Measurements from ENCODE around the gene NEK7. TPM values are rescaled to one million over a fixed set of nuclear protein-coding genes. Genes with fewer than 3 reads are reported as not detected.
"Not testable (repeated sequence)": the region's sequence is repeated elsewhere in the genome, so short reads cannot be mapped to it uniquely, and the experiment has no call there.

Gene NEK7
- total and polyA plus RNA-seq, 4 donors: 20.2 to 95.1 (median 42.8) TPM

- Histone ChIP-seq H3K4me3 (ENCODE audit: low read depth, low read length) (no peak overlapping the region), H3K36me3 (ENCODE audit: control insufficient read depth, insufficient read depth, low read length) (peaks cover 4% of the 10 kb centered on the region)
- 100% methylated on average over 8 of the region's 8 CpGs for WGBS (ENCODE audit: insufficient coverage)
Observed at GRCh38 chr1:198212126-198212525, 55.3 kb downstream of the NEK7 start.

DNA sequence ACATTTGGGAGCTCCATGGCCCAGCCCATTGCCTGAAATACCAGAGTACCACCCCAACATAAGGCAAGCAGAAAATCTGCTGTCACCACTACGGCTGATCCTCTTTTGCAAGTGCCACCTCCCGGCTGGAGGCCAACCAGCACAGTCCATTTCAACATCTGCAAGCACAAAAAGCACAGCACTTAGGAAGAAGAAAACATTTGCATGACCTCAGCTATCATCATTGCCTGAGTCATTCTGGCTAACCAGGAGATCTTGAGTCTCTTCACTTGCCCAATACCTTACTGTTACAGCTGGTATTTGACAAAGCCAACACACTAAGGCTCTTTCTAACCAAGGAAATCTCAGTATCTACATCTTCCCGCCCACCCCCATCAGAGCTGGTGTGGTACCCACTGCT, 55.9 kb downstream of the NEK7 start:
- Histone ChIP-seq H3K36me3 (ENCODE audit: control insufficient read depth, insufficient read depth, low read length) (peaks cover 4% of the 10 kb centered on the region), H3K27ac (ENCODE audit: low read depth, low read length) (no peak overlapping the region), H3K9me3 (ENCODE audit: control insufficient read depth, insufficient read depth, low read length) (peaks cover 8% of the 10 kb centered on the region), H3K4me3 (ENCODE audit: low read depth, low read length) (no peak overlapping the region), H3K4me1 (ENCODE audit: control insufficient read depth, insufficient read depth, low read length) (no peaks in the 10 kb centered on the region), H3K27me3 (ENCODE audit: control insufficient read depth, insufficient read depth, low read length) (no peaks in the 10 kb centered on the region)
- WGBS (ENCODE audit: insufficient coverage): 98% methylated on average over 3 of the region's 3 CpGs
- DNase-seq (ENCODE audit: low read depth in 4 of 6, low spot score in 6 of 6): no peak

More at GRCh38 chr1:198212126-198212525, 55.3 kb downstream of the NEK7 start:
- peaks cover 8% of the 10 kb centered on the region for H3K9me3 ChIP-seq (ENCODE audit: control insufficient read depth, insufficient read depth, low read length)
- no peaks in the 10 kb centered on the region for H3K4me1 ChIP-seq (ENCODE audit: control insufficient read depth, insufficient read depth, low read length)
- no peak for DNase-seq (ENCODE audit: low read depth in 4 of 6, low spot score in 6 of 6)
- no peak overlapping the region for H3K27ac ChIP-seq (ENCODE audit: low read depth, low read length)
- no peaks in the 10 kb centered on the region for H3K27me3 ChIP-seq (ENCODE audit: control insufficient read depth, insufficient read depth, low read length)

DNA sequence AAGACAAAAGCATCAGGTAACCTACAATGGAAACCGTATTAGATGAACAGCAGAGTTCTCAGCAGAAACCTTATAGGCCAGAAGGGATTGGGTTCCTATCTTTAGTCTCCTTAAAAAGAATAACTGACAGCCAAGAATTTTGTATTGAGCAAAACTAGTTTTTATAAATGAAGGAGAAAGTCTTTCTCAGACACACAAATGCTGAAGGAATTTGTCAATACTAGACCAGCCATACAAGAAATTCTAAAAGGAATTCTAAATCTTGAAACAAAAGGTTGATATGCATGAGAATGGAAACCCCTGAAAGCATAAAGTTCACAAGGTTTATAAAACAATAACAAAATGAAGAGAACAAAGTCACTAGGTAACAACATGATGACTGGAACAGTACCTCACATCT, 58.1 kb downstream of the NEK7 start:
- H3K9me3 ChIP-seq (ENCODE audit: control insufficient read depth, insufficient read depth, low read length): peaks cover 13% of the 10 kb centered on the region
- no peaks in the 10 kb centered on the region for H3K4me1 ChIP-seq (ENCODE audit: control insufficient read depth, insufficient read depth, low read length)
- peaks cover 4% of the 10 kb centered on the region for H3K36me3 ChIP-seq (ENCODE audit: control insufficient read depth, insufficient read depth, low read length)
- no peak for DNase-seq (ENCODE audit: low read depth in 4 of 6, low spot score in 6 of 6)
- no peaks in the 10 kb centered on the region for H3K27me3 ChIP-seq (ENCODE audit: control insufficient read depth, insufficient read depth, low read length)
- no peak overlapping the region for H3K27ac ChIP-seq (ENCODE audit: low read depth, low read length)
- WGBS (ENCODE audit: insufficient coverage): no CpG with 5 or more reads among the region's 1 CpG
- H3K4me3 ChIP-seq (ENCODE audit: low read depth, low read length): no peak overlapping the region

GRCh38 chr1:198220428-198220827, 63.6 kb downstream of the NEK7 start:
- no peak overlapping the region for H3K27ac ChIP-seq (ENCODE audit: low read depth, low read length)
- no peaks in the 10 kb centered on the region for H3K36me3 ChIP-seq (ENCODE audit: control insufficient read depth, insufficient read depth, low read length)
- no peaks in the 10 kb centered on the region for H3K4me1 ChIP-seq (ENCODE audit: control insufficient read depth, insufficient read depth, low read length)
- no peak for DNase-seq (ENCODE audit: low read depth in 4 of 6, low spot score in 6 of 6)
- 43% methylated on average over 1 of the region's 1 CpG for WGBS (ENCODE audit: insufficient coverage)
- H3K9me3 ChIP-seq (ENCODE audit: control insufficient read depth, insufficient read depth, low read length): peaks cover 6% of the 10 kb centered on the region
- no peaks in the 10 kb centered on the region for H3K27me3 ChIP-seq (ENCODE audit: control insufficient read depth, insufficient read depth, low read length)
- H3K4me3 ChIP-seq (ENCODE audit: low read depth, low read length): no peak overlapping the region

- not testable (repeated sequence) for H3K4me1 ChIP-seq (ENCODE audit: control insufficient read depth, insufficient read depth, low read length); H3K27me3 ChIP-seq (ENCODE audit: control insufficient read depth, insufficient read depth, low read length); H3K9me3 ChIP-seq (ENCODE audit: control insufficient read depth, insufficient read depth, low read length); H3K27ac ChIP-seq (ENCODE audit: low read depth, low read length); H3K4me3 ChIP-seq (ENCODE audit: low read depth, low read length); H3K36me3 ChIP-seq (ENCODE audit: control insufficient read depth, insufficient read depth, low read length); DNase-seq (ENCODE audit: low read depth in 4 of 6, low spot score in 6 of 6)
- no CpG with 5 or more reads among the region's 5 CpGs for WGBS (ENCODE audit: insufficient coverage)
Observed at GRCh38 chr1:198227010-198227409, 70.2 kb downstream of the NEK7 start.

- no CpG with 5 or more reads among the region's 2 CpGs for WGBS (ENCODE audit: insufficient coverage)
- H3K9me3 ChIP-seq (ENCODE audit: control insufficient read depth, insufficient read depth, low read length); DNase-seq (ENCODE audit: low read depth in 4 of 6, low spot score in 6 of 6); H3K27ac ChIP-seq (ENCODE audit: low read depth, low read length); H3K4me3 ChIP-seq (ENCODE audit: low read depth, low read length); H3K27me3 ChIP-seq (ENCODE audit: control insufficient read depth, insufficient read depth, low read length); H3K4me1 ChIP-seq (ENCODE audit: control insufficient read depth, insufficient read depth, low read length); H3K36me3 ChIP-seq (ENCODE audit: control insufficient read depth, insufficient read depth, low read length): not testable (repeated sequence)
Observed at GRCh38 chr1:198227454-198227853, 70.7 kb downstream of the NEK7 start.

GRCh38 chr1:198228925-198229324, 72.1 kb downstream of the NEK7 start:
- no peaks in the 10 kb centered on the region for H3K27me3 ChIP-seq (ENCODE audit: control insufficient read depth, insufficient read depth, low read length)
- H3K4me1 ChIP-seq (ENCODE audit: control insufficient read depth, insufficient read depth, low read length): no peaks in the 10 kb centered on the region
- DNase-seq (ENCODE audit: low read depth in 4 of 6, low spot score in 6 of 6): no peak
- H3K9me3 ChIP-seq (ENCODE audit: control insufficient read depth, insufficient read depth, low read length): no peaks in the 10 kb centered on the region
- WGBS (ENCODE audit: insufficient coverage): 100% methylated on average over 1 of the region's 2 CpGs
- H3K4me3 ChIP-seq (ENCODE audit: low read depth, low read length): no peak overlapping the region
- no peak overlapping the region for H3K27ac ChIP-seq (ENCODE audit: low read depth, low read length)
- no peaks in the 10 kb centered on the region for H3K36me3 ChIP-seq (ENCODE audit: control insufficient read depth, insufficient read depth, low read length)

- no CpG with 5 or more reads among the region's 3 CpGs for WGBS (ENCODE audit: insufficient coverage)
- H3K36me3 ChIP-seq (ENCODE audit: control insufficient read depth, insufficient read depth, low read length): no peaks in the 10 kb centered on the region
- no peak overlapping the region for H3K27ac ChIP-seq (ENCODE audit: low read depth, low read length)
- no peak overlapping the region for H3K4me3 ChIP-seq (ENCODE audit: low read depth, low read length)
- H3K27me3 ChIP-seq (ENCODE audit: control insufficient read depth, insufficient read depth, low read length): no peaks in the 10 kb centered on the region
- DNase-seq (ENCODE audit: low read depth in 4 of 6, low spot score in 6 of 6): no peak
- H3K4me1 ChIP-seq (ENCODE audit: control insufficient read depth, insufficient read depth, low read length): no peaks in the 10 kb centered on the region
- no peaks in the 10 kb centered on the region for H3K9me3 ChIP-seq (ENCODE audit: control insufficient read depth, insufficient read depth, low read length)
Observed at GRCh38 chr1:198231779-198232178, 75.0 kb downstream of the NEK7 start.

DNA sequence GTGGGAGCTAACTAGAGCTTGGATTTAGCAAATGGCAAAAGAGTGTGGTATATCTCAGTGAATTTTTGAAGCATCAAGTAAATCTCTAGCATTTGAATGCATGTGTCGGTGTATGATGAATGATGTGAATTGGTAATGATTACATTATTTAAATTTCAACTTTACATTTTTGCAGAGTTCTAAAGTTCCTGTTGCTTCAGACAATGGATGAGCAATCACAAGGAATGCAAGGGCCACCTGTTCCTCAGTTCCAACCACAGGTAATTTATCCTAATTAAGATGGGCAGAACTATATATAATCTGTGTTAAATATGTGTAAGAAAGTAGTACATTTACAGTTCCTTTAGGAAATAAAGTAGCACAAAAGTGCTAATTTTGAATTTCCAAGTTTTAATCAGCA, 75.6 kb downstream of the NEK7 start:
- no peak for DNase-seq (ENCODE audit: low read depth in 4 of 6, low spot score in 6 of 6)
- Histone ChIP-seq H3K4me1 (ENCODE audit: control insufficient read depth, insufficient read depth, low read length) (no peaks in the 10 kb centered on the region), H3K9me3 (ENCODE audit: control insufficient read depth, insufficient read depth, low read length) (no peaks in the 10 kb centered on the region), H3K27me3 (ENCODE audit: control insufficient read depth, insufficient read depth, low read length) (no peaks in the 10 kb centered on the region), H3K36me3 (ENCODE audit: control insufficient read depth, insufficient read depth, low read length) (no peaks in the 10 kb centered on the region), H3K27ac (ENCODE audit: low read depth, low read length) (no peak overlapping the region), H3K4me3 (ENCODE audit: low read depth, low read length) (no peak overlapping the region)
- no CpG with 5 or more reads among the region's 1 CpG for WGBS (ENCODE audit: insufficient coverage)

DNA sequence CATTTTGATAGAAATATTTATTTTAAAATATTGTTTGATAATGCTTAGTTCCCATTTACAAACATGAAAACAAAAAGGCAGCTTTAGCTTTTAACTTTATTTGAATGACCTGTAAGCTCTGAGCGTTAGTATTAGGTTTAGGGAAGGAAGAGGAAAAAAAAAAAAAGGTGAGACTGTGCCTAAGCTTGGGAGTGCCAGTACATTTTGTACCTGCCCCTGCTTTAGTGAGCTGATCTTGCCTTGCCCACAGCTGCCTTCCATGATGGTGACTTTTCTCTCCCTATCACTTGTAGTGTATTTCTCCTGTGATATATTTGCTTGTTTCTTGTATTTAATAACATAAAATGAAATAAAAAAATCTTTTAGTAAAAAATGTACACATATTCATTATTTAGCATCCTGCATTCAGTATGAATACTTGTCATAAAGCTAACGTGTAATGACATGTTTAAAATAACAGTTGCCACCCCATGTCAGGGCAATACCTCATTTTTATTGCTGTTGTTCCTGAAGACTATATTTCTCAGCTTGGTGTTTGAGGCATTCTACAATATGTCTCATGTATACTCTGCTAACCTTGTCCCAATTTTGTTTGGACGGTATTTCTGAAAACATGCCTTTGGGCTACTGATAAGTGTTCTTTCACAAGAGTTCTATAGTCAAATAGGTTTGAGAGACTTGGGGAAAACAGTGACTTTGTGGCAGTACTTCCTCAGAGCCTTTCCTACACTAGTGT, 76.3 kb downstream of the NEK7 start:
- no peak overlapping the region for H3K27ac ChIP-seq (ENCODE audit: low read depth, low read length)
- H3K4me3 ChIP-seq (ENCODE audit: low read depth, low read length): no peak overlapping the region
- no peaks in the 10 kb centered on the region for H3K4me1 ChIP-seq (ENCODE audit: control insufficient read depth, insufficient read depth, low read length)
- no CpG with 5 or more reads among the region's 3 CpGs for WGBS (ENCODE audit: insufficient coverage)
- DNase-seq (ENCODE audit: low read depth in 4 of 6, low spot score in 6 of 6): no peak
- H3K9me3 ChIP-seq (ENCODE audit: control insufficient read depth, insufficient read depth, low read length): no peaks in the 10 kb centered on the region
- no peaks in the 10 kb centered on the region for H3K27me3 ChIP-seq (ENCODE audit: control insufficient read depth, insufficient read depth, low read length)
- H3K36me3 ChIP-seq (ENCODE audit: control insufficient read depth, insufficient read depth, low read length): no peaks in the 10 kb centered on the region

All from spinal cord (tissue), 10 donors.